ENCODE measurements around the gene CNKSR3.

CNKSR3 gene

DNA sequence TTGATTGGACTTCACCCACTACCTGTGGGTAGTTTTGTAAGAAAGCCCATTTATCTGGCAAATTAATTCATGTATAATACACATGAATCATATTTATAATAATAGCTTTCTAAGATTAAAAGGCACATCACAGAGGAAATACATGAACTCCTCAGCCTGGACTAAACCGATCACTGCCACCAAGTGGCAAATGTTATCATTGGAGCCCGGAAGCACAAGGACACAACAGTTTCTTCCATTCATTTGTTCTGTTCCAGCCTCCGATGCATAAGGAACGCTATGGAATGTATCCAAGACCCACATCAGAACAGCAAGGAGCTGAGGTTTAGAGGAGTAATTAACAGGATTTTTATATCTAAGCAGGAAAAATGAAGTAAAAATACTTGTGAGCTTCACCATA is 139.9 kb downstream of the CNKSR3 start:
- Histone ChIP-seq H3K36me3 (no peaks in the 10 kb centered on the region), H3K27ac (no peak overlapping the region)

DNA sequence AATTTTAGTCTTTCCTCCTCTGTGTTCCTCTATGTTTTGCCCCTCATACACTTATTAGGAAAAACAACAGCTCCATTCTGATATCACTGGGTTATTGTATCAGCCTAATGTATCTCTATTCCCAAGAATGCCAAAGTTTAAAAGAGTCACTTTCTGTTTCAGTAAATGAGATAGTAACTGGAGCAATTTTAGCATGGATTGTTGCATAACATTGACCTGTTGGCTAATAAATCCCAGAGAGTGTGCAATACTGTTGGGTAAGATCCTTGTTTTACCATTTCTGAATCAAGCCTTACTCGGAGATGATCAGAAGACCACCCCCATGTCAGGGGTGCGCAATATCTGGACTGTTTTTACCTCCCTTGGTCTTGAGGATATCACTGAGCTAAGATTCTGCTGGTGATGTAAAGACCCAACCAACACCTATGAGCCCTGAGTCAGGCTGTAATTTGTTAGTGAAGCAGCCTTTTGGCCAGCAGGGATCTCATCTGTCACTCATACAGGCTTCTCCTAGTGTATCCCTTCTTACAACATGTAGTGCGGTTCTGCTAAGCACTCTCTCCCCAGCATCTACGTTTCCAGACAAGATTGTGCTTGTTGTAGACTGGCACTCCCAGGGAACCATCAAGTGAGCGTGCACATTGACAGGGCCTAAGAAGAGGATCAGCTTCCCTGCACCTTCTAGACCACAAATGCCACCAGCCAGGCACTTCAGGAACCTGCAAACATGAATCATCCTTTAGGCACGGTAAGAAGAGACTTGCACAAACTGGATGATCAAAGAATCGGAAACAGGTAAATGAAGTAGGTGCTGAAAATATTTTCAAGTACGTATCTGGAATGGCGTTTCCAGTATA is 142.4 kb downstream of the CNKSR3 start:
- TF ChIP-seq, protein P1, sequence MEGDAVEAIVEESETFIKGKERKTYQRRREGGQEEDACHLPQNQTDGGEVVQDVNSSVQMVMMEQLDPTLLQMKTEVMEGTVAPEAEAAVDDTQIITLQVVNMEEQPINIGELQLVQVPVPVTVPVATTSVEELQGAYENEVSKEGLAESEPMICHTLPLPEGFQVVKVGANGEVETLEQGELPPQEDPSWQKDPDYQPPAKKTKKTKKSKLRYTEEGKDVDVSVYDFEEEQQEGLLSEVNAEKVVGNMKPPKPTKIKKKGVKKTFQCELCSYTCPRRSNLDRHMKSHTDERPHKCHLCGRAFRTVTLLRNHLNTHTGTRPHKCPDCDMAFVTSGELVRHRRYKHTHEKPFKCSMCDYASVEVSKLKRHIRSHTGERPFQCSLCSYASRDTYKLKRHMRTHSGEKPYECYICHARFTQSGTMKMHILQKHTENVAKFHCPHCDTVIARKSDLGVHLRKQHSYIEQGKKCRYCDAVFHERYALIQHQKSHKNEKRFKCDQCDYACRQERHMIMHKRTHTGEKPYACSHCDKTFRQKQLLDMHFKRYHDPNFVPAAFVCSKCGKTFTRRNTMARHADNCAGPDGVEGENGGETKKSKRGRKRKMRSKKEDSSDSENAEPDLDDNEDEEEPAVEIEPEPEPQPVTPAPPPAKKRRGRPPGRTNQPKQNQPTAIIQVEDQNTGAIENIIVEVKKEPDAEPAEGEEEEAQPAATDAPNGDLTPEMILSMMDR (IDR thresholded peaks at IDR 0.05; ENCODE audit: low read depth, low read length) = no peak
- Histone ChIP-seq H3K27ac (no peak overlapping the region), H3K36me3 (no peaks in the 10 kb centered on the region), H3K4me3 (ENCODE audit: low read depth, low read length) (no peak overlapping the region), H3K9me3 (ENCODE audit: severe bottlenecking) (no peaks in the 10 kb centered on the region), H3K27me3 (ENCODE audit: insufficient read depth, low read depth, severe bottlenecking) (no peaks in the 10 kb centered on the region)
- DNase-seq = no peak

More for the DNA sequence above, 139.9 kb downstream of the CNKSR3 start:
- H3K27me3 ChIP-seq (ENCODE audit: insufficient read depth, low read depth, severe bottlenecking) = no peaks in the 10 kb centered on the region
- H3K4me3 ChIP-seq (ENCODE audit: low read depth, low read length) = no peak overlapping the region
- TF ChIP-seq, protein P1 (IDR thresholded peaks at IDR 0.05; ENCODE audit: low read depth, low read length) = peak; percentile 62
- H3K9me3 ChIP-seq (ENCODE audit: severe bottlenecking) = peaks cover 4% of the 10 kb centered on the region
- DNase-seq = peak; percentile 46

DNA sequence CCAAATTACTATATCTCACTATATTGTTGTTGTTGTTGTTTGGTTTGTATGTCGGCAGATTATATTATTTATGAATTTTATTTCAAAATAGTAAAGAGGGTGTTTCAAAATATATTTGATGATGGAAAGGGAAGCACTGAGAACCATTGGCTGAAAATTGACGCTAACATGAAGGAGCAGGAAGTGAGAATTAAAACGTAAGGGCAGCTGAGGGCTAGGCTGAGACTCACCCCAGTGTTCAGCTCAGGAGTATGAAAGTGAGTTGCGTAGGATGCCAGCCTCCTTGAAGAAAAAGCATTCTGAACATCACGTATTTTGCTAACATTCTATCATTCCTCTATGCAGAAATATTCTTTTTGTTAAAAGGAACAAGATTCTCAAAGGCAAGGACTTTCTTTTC is 143.1 kb downstream of the CNKSR3 start:
- TF ChIP-seq, protein P1 (IDR thresholded peaks at IDR 0.05; ENCODE audit: low read depth, low read length) = no peak
- no peak overlapping the region for H3K27ac ChIP-seq
- H3K9me3 ChIP-seq (ENCODE audit: severe bottlenecking) = no peaks in the 10 kb centered on the region
- no peaks in the 10 kb centered on the region for H3K36me3 ChIP-seq
- no peaks in the 10 kb centered on the region for H3K27me3 ChIP-seq (ENCODE audit: insufficient read depth, low read depth, severe bottlenecking)
- H3K4me3 ChIP-seq (ENCODE audit: low read depth, low read length) = no peak overlapping the region
- no peak for DNase-seq

DNA sequence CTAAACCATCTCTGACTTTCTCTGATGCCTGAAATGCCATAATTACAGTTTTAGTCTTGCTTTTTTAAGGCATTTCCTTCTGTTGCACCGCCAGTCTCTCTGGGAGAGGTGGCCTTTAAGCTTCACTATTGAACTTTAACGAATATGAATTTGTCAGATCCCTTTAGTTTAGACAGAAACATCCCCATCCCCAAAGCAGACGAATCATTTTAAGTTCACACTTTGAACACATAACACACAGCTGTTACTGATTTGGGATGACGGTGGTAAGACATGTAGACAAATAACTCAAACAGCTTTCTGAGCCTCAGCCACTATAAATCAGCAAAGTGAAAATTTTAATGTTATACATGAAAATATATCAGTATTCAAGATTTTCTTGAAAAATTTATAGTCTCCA is 146.7 kb downstream of the CNKSR3 start:
- no peaks in the 10 kb centered on the region for H3K27me3 ChIP-seq (ENCODE audit: insufficient read depth, low read depth, severe bottlenecking)
- H3K9me3 ChIP-seq (ENCODE audit: severe bottlenecking) = no peaks in the 10 kb centered on the region
- TF ChIP-seq, protein P1 (IDR thresholded peaks at IDR 0.05; ENCODE audit: low read depth, low read length) = no peak
- DNase-seq = no peak
- no peak overlapping the region for H3K4me3 ChIP-seq (ENCODE audit: low read depth, low read length)
- H3K36me3 ChIP-seq = no peaks in the 10 kb centered on the region
- H3K27ac ChIP-seq = no peak overlapping the region

DNA sequence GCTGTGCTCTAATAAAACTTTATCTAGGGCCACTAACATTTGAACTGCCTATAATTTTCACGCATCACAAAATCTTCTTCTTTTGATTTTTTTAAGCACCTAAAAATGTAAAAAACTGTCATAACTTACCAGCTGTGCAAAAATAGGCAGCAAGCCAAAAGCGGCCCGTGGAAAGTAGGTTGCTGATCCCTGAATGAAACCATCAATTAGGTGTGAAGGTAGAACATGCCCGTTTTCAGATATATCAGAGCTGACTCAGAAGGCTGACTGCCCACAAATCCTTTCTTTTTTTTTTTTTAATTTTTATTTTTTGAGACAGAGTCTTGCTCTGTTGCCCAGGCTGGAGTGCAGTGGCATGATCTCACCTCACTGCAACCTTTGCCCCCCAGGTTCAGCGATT is 149.0 kb downstream of the CNKSR3 start:
- no peaks in the 10 kb centered on the region for H3K36me3 ChIP-seq
- no peak overlapping the region for H3K27ac ChIP-seq
- TF ChIP-seq, protein P1 (IDR thresholded peaks at IDR 0.05; ENCODE audit: low read depth, low read length) = no peak
- H3K27me3 ChIP-seq (ENCODE audit: insufficient read depth, low read depth, severe bottlenecking) = no peaks in the 10 kb centered on the region
- no peak overlapping the region for H3K4me3 ChIP-seq (ENCODE audit: low read depth, low read length)
- DNase-seq = no peak
- H3K9me3 ChIP-seq (ENCODE audit: severe bottlenecking) = no peaks in the 10 kb centered on the region

All from WERI-Rb-1 (cell line).